ENCODE results near the gene SYNGR3.
"Not testable (repeated sequence)": the region's sequence is repeated elsewhere in the genome, so short reads cannot be mapped to it uniquely, and the experiment has no call there.

The SYNGR3 gene

GRCh38 chr16:2011726-2012125, 22.0 kb downstream of the SYNGR3 start:
- DNase-seq = not testable (repeated sequence)

GRCh38 chr16:2013527-2013926, 23.8 kb downstream of the SYNGR3 start:
- no peak for DNase-seq

- peak; percentile 53 for DNase-seq
Observed at GRCh38 chr16:2015117-2015946, 25.6 kb downstream of the SYNGR3 start.

GRCh38 chr16:2015947-2016208, 26.1 kb downstream of the SYNGR3 start:
- no peak for DNase-seq

GRCh38 chr16:2016407-2016922, 26.7 kb downstream of the SYNGR3 start:
- DNase-seq = no peak

- no peak for DNase-seq
Observed at GRCh38 chr16:2019518-2019920, 29.7 kb downstream of the SYNGR3 start, which contains the start of gene NPW. TSS of gene NPW (plus strand) at chr16:2019785.

GRCh38 chr16:2019921-2020831, 30.4 kb downstream of the SYNGR3 start:
- no peak for DNase-seq

- DNase-seq = no peak
Observed at GRCh38 chr16:2022723-2023091, 32.9 kb downstream of the SYNGR3 start.

GRCh38 chr16:2023092-2024031, 33.6 kb downstream of the SYNGR3 start:
- DNase-seq = no peak

GRCh38 chr16:2024032-2024420, 34.3 kb downstream of the SYNGR3 start:
- DNase-seq = no peak

- no peak for DNase-seq
Observed at GRCh38 chr16:2025251-2025650, 35.5 kb downstream of the SYNGR3 start.

- no peak for DNase-seq
Observed at GRCh38 chr16:2025878-2026460, 36.2 kb downstream of the SYNGR3 start.

GRCh38 chr16:2026461-2027023, 36.8 kb downstream of the SYNGR3 start, which contains the start of gene NHERF2:
TSS of gene NHERF2 (plus strand) at chr16:2026902. CDS start at chr16:2027006, 104 bp downstream.
- no peak for DNase-seq

- no peak for DNase-seq
Observed at GRCh38 chr16:2027024-2028010, 37.5 kb downstream of the SYNGR3 start.

GRCh38 chr16:2028146-2028545, 38.4 kb downstream of the SYNGR3 start:
- DNase-seq = no peak

GRCh38 chr16:2028620-2029220, 39.0 kb downstream of the SYNGR3 start:
- no peak for DNase-seq

GRCh38 chr16:2029350-2029749, 39.6 kb downstream of the SYNGR3 start:
- DNase-seq = no peak

GRCh38 chr16:2030036-2030435, 40.3 kb downstream of the SYNGR3 start:
- no peak for DNase-seq

- no peak for DNase-seq
Observed at GRCh38 chr16:2031081-2031577, 41.4 kb downstream of the SYNGR3 start.
